ENCODE results near the gene LRRFIP1. TPM values are rescaled to one million over a fixed set of nuclear protein-coding genes. Genes with fewer than 3 reads are reported as not detected.

The LRRFIP1 gene
- total and polyA plus RNA-seq, 2 experiments from 2014 or later, result 90.9 to 95.3 TPM

GRCh38 chr2:237600205-237600846 is 27.1 kb upstream of the LRRFIP1 start:
- H3K27me3 ChIP-seq, result no peaks in the 10 kb centered on the region
- H3K9me3 ChIP-seq (ENCODE audit: low read depth), result no peaks in the 10 kb centered on the region
- peak overlapping the region; percentile 82 for H3K27ac ChIP-seq
- TF ChIP-seq CTCF (IDR thresholded peaks at IDR 0.05; ENCODE audit: low read depth, low read length), result peak; percentile 45
- H3K36me3 ChIP-seq, result no peaks in the 10 kb centered on the region
- no peak overlapping the region for H3K4me3 ChIP-seq
- peak in 1 of 2 donors; percentile 78 for DNase-seq (ENCODE audit: low read depth in 1 of 2, low spot score in 1 of 2)
- H3K4me1 ChIP-seq (ENCODE audit: low read depth), result peaks cover 32% of the 10 kb centered on the region

- no peaks in the 10 kb centered on the region for H3K27me3 ChIP-seq
- peak; percentile 29 to 78 for DNase-seq (ENCODE audit: low read depth in 1 of 2, low spot score in 1 of 2)
- H3K4me3 ChIP-seq, result no peak overlapping the region
- TF ChIP-seq CTCF (IDR thresholded peaks at IDR 0.05; ENCODE audit: low read depth, low read length), result peak; percentile 23
- H3K9me3 ChIP-seq (ENCODE audit: low read depth), result no peaks in the 10 kb centered on the region
- H3K4me1 ChIP-seq (ENCODE audit: low read depth), result peaks cover 30% of the 10 kb centered on the region
- peak overlapping the region; percentile 82 for H3K27ac ChIP-seq
- no peaks in the 10 kb centered on the region for H3K36me3 ChIP-seq
Measured at GRCh38 chr2:237601453-237602116, 25.8 kb upstream of the LRRFIP1 start.

- no peaks in the 10 kb centered on the region for H3K27me3 ChIP-seq
- H3K27ac ChIP-seq, result no peak overlapping the region
- TF ChIP-seq CTCF (IDR thresholded peaks at IDR 0.05; ENCODE audit: low read depth, low read length), result no peak
- no peaks in the 10 kb centered on the region for H3K9me3 ChIP-seq (ENCODE audit: low read depth)
- no peaks in the 10 kb centered on the region for H3K36me3 ChIP-seq
- H3K4me1 ChIP-seq (ENCODE audit: low read depth), result peaks cover 30% of the 10 kb centered on the region
- H3K4me3 ChIP-seq, result no peak overlapping the region
- no peak for DNase-seq (ENCODE audit: low read depth in 1 of 2, low spot score in 1 of 2)
Measured at GRCh38 chr2:237602409-237602808, 25.0 kb upstream of the LRRFIP1 start.

- H3K9me3 ChIP-seq (ENCODE audit: low read depth), result no peaks in the 10 kb centered on the region
- H3K4me1 ChIP-seq (ENCODE audit: low read depth), result peaks cover 30% of the 10 kb centered on the region
- no peak for DNase-seq (ENCODE audit: low read depth in 1 of 2, low spot score in 1 of 2)
- H3K36me3 ChIP-seq, result no peaks in the 10 kb centered on the region
- no peak for TF ChIP-seq CTCF (IDR thresholded peaks at IDR 0.05; ENCODE audit: low read depth, low read length)
- no peak overlapping the region for H3K27ac ChIP-seq
- H3K27me3 ChIP-seq, result no peaks in the 10 kb centered on the region
- H3K4me3 ChIP-seq, result no peak overlapping the region
Measured at GRCh38 chr2:237603049-237603717, 24.2 kb upstream of the LRRFIP1 start.

GRCh38 chr2:237603718-237604362 is 23.5 kb upstream of the LRRFIP1 start:
- H3K9me3 ChIP-seq (ENCODE audit: low read depth), result no peaks in the 10 kb centered on the region
- no peak for TF ChIP-seq CTCF (IDR thresholded peaks at IDR 0.05; ENCODE audit: low read depth, low read length)
- no peak overlapping the region for H3K27ac ChIP-seq

More at GRCh38 chr2:237603718-237604362, 23.5 kb upstream of the LRRFIP1 start:
- Histone ChIP-seq H3K4me3 (no peak overlapping the region), H3K36me3 (no peaks in the 10 kb centered on the region), H3K4me1 (ENCODE audit: low read depth) (peaks cover 30% of the 10 kb centered on the region), H3K27me3 (no peaks in the 10 kb centered on the region)
- peak in 1 of 2 donors; percentile 85 for DNase-seq (ENCODE audit: low read depth in 1 of 2, low spot score in 1 of 2)

Data from cardiac muscle cell (in vitro differentiated cells and primary cell).